Lung (tissue), 12 donors: Measurements from ENCODE around the gene CDK16. TPM values are rescaled to one million over a fixed set of nuclear protein-coding genes. Genes with fewer than 3 reads are reported as not detected.

Experiments
- ATAC-seq: fragments of 200-7000 bp; cut with Tn5 transposase; one replicate; pipeline ENCODE4 v1.9.1; 2020; ENCODE audit warnings: moderate number of reproducible peaks; ENCODE audit not compliant: insufficient read depth, low FRiP score
- DNase-seq, 3 donors: peaks; one replicate each; pipeline ENCODE4 v3.0.0-alpha.2; 2013 to 2017
- H3K27ac ChIP-seq, 2 donors: one replicate each; pipeline ENCODE4 v1.5.1; 2013; ENCODE audit warnings: mild to moderate bottlenecking in 2 of 2, moderate library complexity in 2 of 2, control low read depth in 1 of 2, inconsistent platforms in 1 of 2, low read depth in 1 of 2, low read length in 1 of 2
- H3K27me3 ChIP-seq, 3 donors: one replicate each; pipeline ENCODE4 v1.5.1; 2013; ENCODE audit warnings: low read length in 2 of 3; ENCODE audit not compliant: control insufficient read depth in 3 of 3, insufficient read depth in 3 of 3
- H3K36me3 ChIP-seq, 4 donors: one replicate each; pipeline ENCODE4 v1.5.1; 2013; ENCODE audit warnings: low read length in 4 of 4, mild to moderate bottlenecking in 1 of 4, moderate library complexity in 1 of 4; ENCODE audit not compliant: control insufficient read depth in 4 of 4, insufficient read depth in 4 of 4
- H3K4me1 ChIP-seq, 5 donors: one replicate each; pipeline ENCODE4 v1.5.1; 2013; ENCODE audit warnings: low read length in 5 of 5, mild to moderate bottlenecking in 2 of 5, moderate library complexity in 1 of 5; ENCODE audit not compliant: control insufficient read depth in 5 of 5, insufficient read depth in 5 of 5
- H3K4me3 ChIP-seq: one replicate; pipeline ENCODE4 v1.5.1; 2013; ENCODE audit warnings: mild to moderate bottlenecking, control low read depth, moderate library complexity
- H3K9ac ChIP-seq, 2 donors: one replicate each; pipeline ENCODE4 v1.5.1; 2013; ENCODE audit warnings: low read length in 2 of 2, control low read depth in 1 of 2; ENCODE audit not compliant: insufficient read depth in 1 of 2
- H3K9me3 ChIP-seq, 4 donors: one replicate each; pipeline ENCODE4 v1.5.1; 2013; ENCODE audit warnings: low read length in 3 of 4, mild to moderate bottlenecking in 1 of 4, moderate library complexity in 1 of 4; ENCODE audit not compliant: control insufficient read depth in 4 of 4, insufficient read depth in 3 of 4
- CTCF ChIP-seq: IDR thresholded peaks from 2 replicates; pipeline ENCODE4 v1.5.1; 2012; ENCODE audit warnings: mild to moderate bottlenecking; ENCODE audit errors: control extremely low read depth, extremely low read depth
- WGBS, 2 donors: extraction: QIAGEN DNeasy Blood & Tissue Kit; methylation state at CpG; one replicate each; pipeline ENCODE4 v1.1.7; 2013; 5-methylcytosine and 5-hydroxymethylcytosine counted together
- polyA plus RNA-seq, 2 donors: library from polyadenylated mRNA; stranded (reverse); fragments of 200-250 nt; gene quantifications; one replicate each; pipeline ENCODE4 v1.2.1, GENCODE V29; 2013
- total RNA-seq, 2 donors: library from RNA; depleted of rRNA in 1 of 2; stranded (reverse); fragments of >200 nt in 1 of 2; gene quantifications; one replicate each; pipeline ENCODE4 v1.2.1, GENCODE V29; 2014 to 2021
- donor health status: control.
- donor health status: control.
- donor health status: Bipolar disorder and iron deficiency.
- donor health status: healthy.
- donor health status: DM: yes; HTN: yes; CAD: no.

Gene CDK16
- total and polyA plus RNA-seq, 4 donors: 50.1 to 93.5 (median 60.5) TPM

GRCh38 chrX:47201345-47201944, 17.0 kb upstream of the CDK16 start:
- ATAC-seq (no peak), DNase-seq (no peak)
- H3K4me1 ChIP-seq: peaks cover 0 to 12% (median 12%) of the 10 kb centered on the region in 5 donors
- H3K4me3 ChIP-seq: no peak overlapping the region
- H3K9me3 ChIP-seq: peaks cover 0 to 9% (median 0%) of the 10 kb centered on the region in 4 donors
- H3K9ac ChIP-seq: no peak overlapping the region
- no peak overlapping the region for H3K27ac ChIP-seq
- H3K27me3 ChIP-seq: no peaks in the 10 kb centered on the region
- 84 to 93% methylated on average over 8 to 9 of the region's 9 CpGs for WGBS, 2 donors
- no peak for TF ChIP-seq CTCF
- H3K36me3 ChIP-seq: peaks cover 24 to 88% (median 69%) of the 10 kb centered on the region in 4 donors

- no peak for TF ChIP-seq CTCF
- no peak for ATAC-seq
Observed at GRCh38 chrX:47202316-47202715, 16.2 kb upstream of the CDK16 start.

GRCh38 chrX:47202877-47203276, 15.6 kb upstream of the CDK16 start:
- H3K9me3 ChIP-seq: peaks cover 0 to 9% (median 0%) of the 10 kb centered on the region in 4 donors
- no peaks in the 10 kb centered on the region for H3K27me3 ChIP-seq
- H3K9ac ChIP-seq: no peak overlapping the region
- TF ChIP-seq CTCF: no peak
- H3K36me3 ChIP-seq: peaks cover 29 to 90% (median 77%) of the 10 kb centered on the region in 4 donors
- H3K27ac ChIP-seq: no peak overlapping the region
- WGBS, 2 donors: 48 to 81% methylated on average over 3 to 4 of the region's 4 CpGs
- H3K4me1 ChIP-seq: peaks cover 0 to 2% (median 0%) of the 10 kb centered on the region in 5 donors
- H3K4me3 ChIP-seq: no peak overlapping the region
- no peak for DNase-seq
- ATAC-seq: no peak

More at GRCh38 chrX:47202316-47202715, 16.2 kb upstream of the CDK16 start:
- H3K27ac ChIP-seq: no peak overlapping the region
- H3K4me3 ChIP-seq: no peak overlapping the region
- H3K27me3 ChIP-seq: no peaks in the 10 kb centered on the region
- no peak overlapping the region for H3K9ac ChIP-seq
- H3K9me3 ChIP-seq: peaks cover 0 to 9% (median 0%) of the 10 kb centered on the region in 4 donors
- DNase-seq: no peak
- peaks cover 0 to 5% (median 3%) of the 10 kb centered on the region in 5 donors for H3K4me1 ChIP-seq
- H3K36me3 ChIP-seq: peaks cover 29 to 87% (median 72%) of the 10 kb centered on the region in 4 donors
- 94 to 96% methylated on average over 6 to 11 of the region's 11 CpGs for WGBS, 2 donors
